Measurements from ENCODE around the gene AP1S3.
A peak's percentile ranks its signal among the peaks of the same experiment; 100 is the strongest.

AP1S3 gene

GRCh38 chr2:223853425-223853837, 16.0 kb upstream of the AP1S3 start:
- TF ChIP-seq SUZ12 (IDR thresholded peaks at IDR 0.05; ENCODE audit: extremely low read depth, insufficient read depth, insufficient read length) (no peak), YY1 (IDR thresholded peaks at IDR 0.05; ENCODE audit: insufficient read depth, insufficient read length) (no peak), ZNF274 (IDR thresholded peaks at IDR 0.05; ENCODE audit: low read depth, low read length) (no peak)
- Histone ChIP-seq H3K27me3 (ENCODE audit: insufficient read depth, insufficient read length) (no peaks in the 10 kb centered on the region), H3K4me3 (ENCODE audit: insufficient read length, low read depth) (no peak overlapping the region), H3K4me1 (ENCODE audit: insufficient read depth, insufficient read length) (no peaks in the 10 kb centered on the region), H3K36me3 (ENCODE audit: insufficient read depth, insufficient read length, low read length) (no peaks in the 10 kb centered on the region), H3K9ac (ENCODE audit: insufficient read length, low read depth) (no peak overlapping the region), H3K9me3 (ENCODE audit: insufficient read depth, low read length) (peaks cover 30% of the 10 kb centered on the region)
- no peak for DNase-seq (ENCODE audit: low read depth, low spot score)

DNA sequence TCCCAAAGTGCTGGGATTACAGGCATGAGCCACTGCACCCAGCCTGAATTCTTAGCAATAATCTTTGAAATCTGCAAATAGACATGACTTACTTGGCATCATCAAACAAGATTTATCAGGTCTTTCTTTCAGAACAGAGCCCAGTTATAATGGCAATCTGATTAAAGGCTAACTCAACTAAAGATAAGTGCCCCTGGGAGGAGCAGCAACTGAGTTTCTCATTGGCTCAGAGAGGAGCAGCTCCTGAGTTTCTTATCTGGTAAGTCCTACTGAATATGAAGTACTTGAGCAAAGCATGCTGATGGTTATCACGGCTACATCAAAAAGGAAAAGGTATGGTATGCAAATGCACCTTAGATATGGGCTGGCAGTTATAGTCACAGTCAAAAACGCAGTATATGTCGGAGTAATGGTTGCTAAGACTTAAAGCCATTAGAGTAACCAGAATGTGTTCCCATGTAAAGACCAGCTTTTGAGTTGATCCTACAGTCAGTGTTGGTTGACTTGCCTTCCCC, 15.0 kb upstream of the AP1S3 start:
- Histone ChIP-seq H3K9me3 (ENCODE audit: insufficient read depth, low read length) (peaks cover 32% of the 10 kb centered on the region), H3K9ac (ENCODE audit: insufficient read length, low read depth) (no peak overlapping the region), H3K4me3 (ENCODE audit: insufficient read length, low read depth) (no peak overlapping the region), H3K4me1 (ENCODE audit: insufficient read depth, insufficient read length) (no peaks in the 10 kb centered on the region), H3K36me3 (ENCODE audit: insufficient read depth, insufficient read length, low read length) (no peaks in the 10 kb centered on the region), H3K27me3 (ENCODE audit: insufficient read depth, insufficient read length) (no peaks in the 10 kb centered on the region)
- TF ChIP-seq SUZ12 (IDR thresholded peaks at IDR 0.05; ENCODE audit: extremely low read depth, insufficient read depth, insufficient read length) (no peak), ZNF274 (IDR thresholded peaks at IDR 0.05; ENCODE audit: low read depth, low read length) (no peak), YY1 (IDR thresholded peaks at IDR 0.05; ENCODE audit: insufficient read depth, insufficient read length) (no peak)
- DNase-seq (ENCODE audit: low read depth, low spot score), result no peak

GRCh38 chr2:223847410-223847809, 10.0 kb upstream of the AP1S3 start:
- peaks cover 32% of the 10 kb centered on the region for H3K9me3 ChIP-seq (ENCODE audit: insufficient read depth, low read length)
- H3K27me3 ChIP-seq (ENCODE audit: insufficient read depth, insufficient read length), result no peaks in the 10 kb centered on the region
- no peaks in the 10 kb centered on the region for H3K4me1 ChIP-seq (ENCODE audit: insufficient read depth, insufficient read length)
- DNase-seq (ENCODE audit: low read depth, low spot score), result no peak
- no peak overlapping the region for H3K4me3 ChIP-seq (ENCODE audit: insufficient read length, low read depth)
- no peaks in the 10 kb centered on the region for H3K36me3 ChIP-seq (ENCODE audit: insufficient read depth, insufficient read length, low read length)
- no peak for TF ChIP-seq SUZ12 (IDR thresholded peaks at IDR 0.05; ENCODE audit: extremely low read depth, insufficient read depth, insufficient read length)
- no peak for TF ChIP-seq ZNF274 (IDR thresholded peaks at IDR 0.05; ENCODE audit: low read depth, low read length)
- TF ChIP-seq YY1 (IDR thresholded peaks at IDR 0.05; ENCODE audit: insufficient read depth, insufficient read length), result no peak
- H3K9ac ChIP-seq (ENCODE audit: insufficient read length, low read depth), result no peak overlapping the region

DNA sequence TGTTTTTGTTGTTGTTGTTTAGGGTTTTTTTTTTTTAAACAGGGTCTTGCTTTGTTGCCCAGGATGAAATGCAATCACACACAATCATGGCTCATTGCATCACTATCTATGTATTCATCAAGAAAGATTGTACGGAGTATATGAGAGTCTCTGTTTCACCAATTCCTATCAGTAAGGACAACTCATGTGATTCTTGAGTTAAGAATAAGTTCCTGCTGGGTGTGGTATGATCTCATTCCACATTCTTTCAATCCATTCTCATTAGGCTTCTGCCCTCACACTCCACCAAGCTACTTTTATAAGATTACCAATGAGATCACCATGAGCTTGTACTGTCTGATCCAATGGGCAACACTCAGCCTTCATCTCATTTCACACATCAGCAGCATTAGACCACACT, 9.1 kb upstream of the AP1S3 start:
- H3K36me3 ChIP-seq (ENCODE audit: insufficient read depth, insufficient read length, low read length), result no peaks in the 10 kb centered on the region
- H3K9me3 ChIP-seq (ENCODE audit: insufficient read depth, low read length), result peaks cover 31% of the 10 kb centered on the region
- TF ChIP-seq SUZ12 (IDR thresholded peaks at IDR 0.05; ENCODE audit: extremely low read depth, insufficient read depth, insufficient read length), result no peak
- TF ChIP-seq ZNF274 (IDR thresholded peaks at IDR 0.05; ENCODE audit: low read depth, low read length), result no peak
- no peak for DNase-seq (ENCODE audit: low read depth, low spot score)
- H3K4me3 ChIP-seq (ENCODE audit: insufficient read length, low read depth), result no peak overlapping the region
- H3K9ac ChIP-seq (ENCODE audit: insufficient read length, low read depth), result no peak overlapping the region
- no peaks in the 10 kb centered on the region for H3K4me1 ChIP-seq (ENCODE audit: insufficient read depth, insufficient read length)
- H3K27me3 ChIP-seq (ENCODE audit: insufficient read depth, insufficient read length), result no peaks in the 10 kb centered on the region

DNA sequence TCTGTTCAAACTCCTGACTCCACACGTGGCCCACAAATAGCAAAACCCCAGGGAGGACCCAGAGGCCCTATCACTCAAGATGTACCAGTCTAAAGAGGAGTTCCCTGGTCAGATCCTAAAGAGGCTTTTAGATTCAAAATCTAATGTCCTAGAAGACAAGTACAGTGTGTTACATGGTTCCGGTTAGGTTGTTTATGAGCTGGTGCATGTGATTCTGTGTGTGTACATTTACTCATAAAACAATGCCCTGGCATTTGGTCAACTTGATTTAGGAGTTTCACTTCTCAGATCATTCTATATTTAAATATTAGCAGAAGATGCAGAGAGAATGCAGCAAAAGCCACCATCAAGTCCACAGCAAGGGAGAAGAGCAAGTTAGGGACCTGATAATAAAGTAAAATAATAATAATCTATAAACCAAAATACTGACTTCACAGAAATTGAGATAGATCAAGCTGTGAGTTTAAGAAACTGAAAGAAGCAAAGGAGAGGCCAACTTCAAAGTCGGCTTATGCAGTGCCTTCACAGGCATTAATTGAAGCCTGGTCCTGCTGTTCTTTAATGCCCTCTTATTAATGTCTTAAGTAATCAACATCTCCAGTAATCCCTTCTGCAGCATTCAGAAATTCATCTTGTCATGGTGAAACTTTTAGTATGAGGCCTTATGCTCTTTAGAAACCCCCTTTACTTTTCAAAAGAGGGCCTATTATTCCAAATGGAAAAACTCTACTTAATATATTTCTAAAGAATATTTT, 4.2 kb upstream of the AP1S3 start:
- H3K4me3 ChIP-seq (ENCODE audit: insufficient read length, low read depth), result no peak overlapping the region
- TF ChIP-seq SUZ12 (IDR thresholded peaks at IDR 0.05; ENCODE audit: extremely low read depth, insufficient read depth, insufficient read length) (no peak), YY1 (IDR thresholded peaks at IDR 0.05; ENCODE audit: insufficient read depth, insufficient read length) (no peak), ZNF274 (IDR thresholded peaks at IDR 0.05; ENCODE audit: low read depth, low read length) (no peak)
- H3K36me3 ChIP-seq (ENCODE audit: insufficient read depth, insufficient read length, low read length), result no peaks in the 10 kb centered on the region
- H3K9me3 ChIP-seq (ENCODE audit: insufficient read depth, low read length), result no peaks in the 10 kb centered on the region
- no peak for DNase-seq (ENCODE audit: low read depth, low spot score)
- no peaks in the 10 kb centered on the region for H3K4me1 ChIP-seq (ENCODE audit: insufficient read depth, insufficient read length)
- no peak overlapping the region for H3K9ac ChIP-seq (ENCODE audit: insufficient read length, low read depth)
- peaks cover 17% of the 10 kb centered on the region for H3K27me3 ChIP-seq (ENCODE audit: insufficient read depth, insufficient read length)

GRCh38 chr2:223835701-223836532, 1.5 kb downstream of the AP1S3 start:
- TF ChIP-seq ZNF274 (IDR thresholded peaks at IDR 0.05; ENCODE audit: low read depth, low read length) (no peak), YY1 (IDR thresholded peaks at IDR 0.05; ENCODE audit: insufficient read depth, insufficient read length) (no peak), SUZ12 (IDR thresholded peaks at IDR 0.05; ENCODE audit: extremely low read depth, insufficient read depth, insufficient read length) (no peak)
- Histone ChIP-seq H3K4me3 (ENCODE audit: insufficient read length, low read depth) (no peak overlapping the region), H3K9me3 (ENCODE audit: insufficient read depth, low read length) (no peaks in the 10 kb centered on the region), H3K9ac (ENCODE audit: insufficient read length, low read depth) (peak overlapping the region; percentile 8), H3K36me3 (ENCODE audit: insufficient read depth, insufficient read length, low read length) (no peaks in the 10 kb centered on the region), H3K4me1 (ENCODE audit: insufficient read depth, insufficient read length) (peaks cover 6% of the 10 kb centered on the region), H3K27me3 (ENCODE audit: insufficient read depth, insufficient read length) (peaks cover 26% of the 10 kb centered on the region)
- DNase-seq (ENCODE audit: low read depth, low spot score), result peak; percentile 11

DNA sequence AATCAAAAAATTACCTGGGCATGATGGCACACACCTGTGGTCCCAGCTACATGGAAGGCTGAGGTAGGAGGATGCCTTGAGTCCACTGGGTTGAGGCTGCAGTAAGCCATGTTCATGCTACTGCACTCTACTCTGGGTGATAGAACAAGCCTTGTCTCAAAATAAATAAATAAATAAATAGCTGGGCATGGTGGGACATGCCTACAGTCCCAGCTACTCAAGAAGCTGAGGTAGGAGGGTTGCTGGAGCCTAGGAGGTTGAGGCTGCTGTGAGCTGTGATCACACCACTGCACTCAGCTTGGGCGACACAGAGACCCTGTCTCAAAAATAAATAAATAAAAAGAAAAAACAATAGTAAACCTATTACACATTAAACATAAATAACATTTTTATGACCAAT, 3.0 kb downstream of the AP1S3 start:
- Histone ChIP-seq H3K9ac (ENCODE audit: insufficient read length, low read depth) (no peak overlapping the region), H3K9me3 (ENCODE audit: insufficient read depth, low read length) (no peaks in the 10 kb centered on the region), H3K4me3 (ENCODE audit: insufficient read length, low read depth) (no peak overlapping the region), H3K4me1 (ENCODE audit: insufficient read depth, insufficient read length) (peaks cover 6% of the 10 kb centered on the region), H3K27me3 (ENCODE audit: insufficient read depth, insufficient read length) (peaks cover 26% of the 10 kb centered on the region), H3K36me3 (ENCODE audit: insufficient read depth, insufficient read length, low read length) (no peaks in the 10 kb centered on the region)
- no peak for DNase-seq (ENCODE audit: low read depth, low spot score)
- no peak for TF ChIP-seq ZNF274 (IDR thresholded peaks at IDR 0.05; ENCODE audit: low read depth, low read length)
- no peak for TF ChIP-seq SUZ12 (IDR thresholded peaks at IDR 0.05; ENCODE audit: extremely low read depth, insufficient read depth, insufficient read length)
- no peak for TF ChIP-seq YY1 (IDR thresholded peaks at IDR 0.05; ENCODE audit: insufficient read depth, insufficient read length)

All from NT2/D1 (cell line).